OCI-LY1 (cell line): Measurements from ENCODE around the gene RANGAP1.

ENCODE experiments used
- EZH2 ChIP-seq: fragments of 200-600 bp; sonication (generic), shearing (Covaris generic); IDR thresholded peaks from 2 replicates; pipeline ENCODE4 v1.8.0; 2017; ENCODE audit warnings: borderline replicate concordance, mixed run types, mild to moderate bottlenecking, antibody characterized with exemption, low read length, moderate library complexity, mixed read lengths
- TF ChIP-seq, protein P1 (sequence below): fragments of 200-600 bp; sonication (generic), shearing (Covaris generic); IDR thresholded peaks from 2 replicates; pipeline ENCODE4 v1.5.1; 2017; ENCODE audit warnings: mild to moderate bottlenecking, antibody characterized with exemption, low read length, moderate library complexity, mixed read lengths

DNA sequence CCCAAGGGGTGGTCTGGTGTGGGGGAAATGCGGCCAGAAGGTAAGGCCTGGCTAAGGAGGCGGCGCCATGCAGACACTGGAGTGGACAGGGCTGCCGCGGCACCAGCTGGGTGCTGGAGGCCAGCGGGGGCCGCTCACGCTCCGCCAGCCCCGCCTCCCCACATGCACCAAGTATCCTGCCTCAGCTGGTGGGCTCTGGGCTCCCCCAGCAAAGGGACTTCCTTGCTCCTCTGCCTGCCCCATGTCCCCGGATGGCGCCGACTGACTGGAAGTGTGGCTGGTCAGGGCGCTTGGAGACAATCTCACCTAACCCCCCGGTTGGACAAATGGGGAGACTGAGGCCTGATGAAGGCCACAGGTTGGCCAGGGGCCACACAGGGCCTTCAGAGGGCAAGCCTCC is 37.7 kb downstream of the RANGAP1 start:
- TF ChIP-seq, protein P1, sequence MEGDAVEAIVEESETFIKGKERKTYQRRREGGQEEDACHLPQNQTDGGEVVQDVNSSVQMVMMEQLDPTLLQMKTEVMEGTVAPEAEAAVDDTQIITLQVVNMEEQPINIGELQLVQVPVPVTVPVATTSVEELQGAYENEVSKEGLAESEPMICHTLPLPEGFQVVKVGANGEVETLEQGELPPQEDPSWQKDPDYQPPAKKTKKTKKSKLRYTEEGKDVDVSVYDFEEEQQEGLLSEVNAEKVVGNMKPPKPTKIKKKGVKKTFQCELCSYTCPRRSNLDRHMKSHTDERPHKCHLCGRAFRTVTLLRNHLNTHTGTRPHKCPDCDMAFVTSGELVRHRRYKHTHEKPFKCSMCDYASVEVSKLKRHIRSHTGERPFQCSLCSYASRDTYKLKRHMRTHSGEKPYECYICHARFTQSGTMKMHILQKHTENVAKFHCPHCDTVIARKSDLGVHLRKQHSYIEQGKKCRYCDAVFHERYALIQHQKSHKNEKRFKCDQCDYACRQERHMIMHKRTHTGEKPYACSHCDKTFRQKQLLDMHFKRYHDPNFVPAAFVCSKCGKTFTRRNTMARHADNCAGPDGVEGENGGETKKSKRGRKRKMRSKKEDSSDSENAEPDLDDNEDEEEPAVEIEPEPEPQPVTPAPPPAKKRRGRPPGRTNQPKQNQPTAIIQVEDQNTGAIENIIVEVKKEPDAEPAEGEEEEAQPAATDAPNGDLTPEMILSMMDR: no peak
- no peak for TF ChIP-seq EZH2
